ENCODE measurements around the gene LRRC47.
A peak's percentile ranks its signal among the peaks of the same experiment; 100 is the strongest.

LRRC47 gene

GRCh38 chr1:3785456-3786157 lies 10.7 kb downstream of the LRRC47 start:
- Histone ChIP-seq H3K27me3 (ENCODE audit: insufficient read depth, low read length) (no peaks in the 10 kb centered on the region), H2AFZ (ENCODE audit: low read length) (no peak overlapping the region), H3K9ac (ENCODE audit: low read length) (no peak overlapping the region), H3K9me2 (ENCODE audit: low read depth, low read length) (no peaks in the 10 kb centered on the region), H3F3A (ENCODE audit: insufficient read depth, low read length) (no peaks in the 10 kb centered on the region), H3K4me2 (ENCODE audit: low read length) (no peak overlapping the region), H3K9me3 (ENCODE audit: low read length) (no peaks in the 10 kb centered on the region), H4K20me1 (ENCODE audit: insufficient read depth, low read length) (no peaks in the 10 kb centered on the region), H3K4me3 (ENCODE audit: low read depth, low read length, poor library complexity, severe bottlenecking) (no peak overlapping the region), H3K79me2 (ENCODE audit: insufficient read depth, low read length) (no peaks in the 10 kb centered on the region), H3K4me1 (ENCODE audit: insufficient read depth, low read length, severe bottlenecking) (no peaks in the 10 kb centered on the region), H3K36me3 (ENCODE audit: insufficient read depth, low read length) (peaks cover 70% of the 10 kb centered on the region), H3K27ac (ENCODE audit: low read depth, low read length, poor library complexity, severe bottlenecking) (no peak overlapping the region)
- TF ChIP-seq EZH2 (IDR thresholded peaks at IDR 0.05; ENCODE audit: borderline replicate concordance, low read length) (no peak), CTCF (IDR thresholded peaks at IDR 0.05; ENCODE audit: low read length) (peak; percentile 95)

- H3K4me1 ChIP-seq (ENCODE audit: insufficient read depth, low read length, severe bottlenecking): no peaks in the 10 kb centered on the region
- H3K9ac ChIP-seq (ENCODE audit: low read length): no peak overlapping the region
- H3K36me3 ChIP-seq (ENCODE audit: insufficient read depth, low read length): peaks cover 72% of the 10 kb centered on the region
- H3F3A ChIP-seq (ENCODE audit: insufficient read depth, low read length): no peaks in the 10 kb centered on the region
- H2AFZ ChIP-seq (ENCODE audit: low read length): no peak overlapping the region
- no peaks in the 10 kb centered on the region for H3K9me2 ChIP-seq (ENCODE audit: low read depth, low read length)
- H4K20me1 ChIP-seq (ENCODE audit: insufficient read depth, low read length): no peaks in the 10 kb centered on the region
- H3K27me3 ChIP-seq (ENCODE audit: insufficient read depth, low read length): no peaks in the 10 kb centered on the region
- TF ChIP-seq EZH2 (IDR thresholded peaks at IDR 0.05; ENCODE audit: borderline replicate concordance, low read length) (no peak), CTCF (IDR thresholded peaks at IDR 0.05; ENCODE audit: low read length) (no peak)
- no peak overlapping the region for H3K27ac ChIP-seq (ENCODE audit: low read depth, low read length, poor library complexity, severe bottlenecking)
- H3K4me3 ChIP-seq (ENCODE audit: low read depth, low read length, poor library complexity, severe bottlenecking): no peak overlapping the region
- H3K4me2 ChIP-seq (ENCODE audit: low read length): no peak overlapping the region
- H3K9me3 ChIP-seq (ENCODE audit: low read length): no peaks in the 10 kb centered on the region
- no peaks in the 10 kb centered on the region for H3K79me2 ChIP-seq (ENCODE audit: insufficient read depth, low read length)
Observed at GRCh38 chr1:3785045-3785444, 11.3 kb downstream of the LRRC47 start.

- Histone ChIP-seq H3K9ac (ENCODE audit: low read length) (no peak overlapping the region), H3F3A (ENCODE audit: insufficient read depth, low read length) (no peaks in the 10 kb centered on the region), H4K20me1 (ENCODE audit: insufficient read depth, low read length) (no peaks in the 10 kb centered on the region), H3K4me1 (ENCODE audit: insufficient read depth, low read length, severe bottlenecking) (no peaks in the 10 kb centered on the region), H3K27me3 (ENCODE audit: insufficient read depth, low read length) (no peaks in the 10 kb centered on the region), H2AFZ (ENCODE audit: low read length) (no peak overlapping the region), H3K9me2 (ENCODE audit: low read depth, low read length) (no peaks in the 10 kb centered on the region), H3K27ac (ENCODE audit: low read depth, low read length, poor library complexity, severe bottlenecking) (no peak overlapping the region), H3K4me3 (ENCODE audit: low read depth, low read length, poor library complexity, severe bottlenecking) (no peak overlapping the region), H3K79me2 (ENCODE audit: insufficient read depth, low read length) (no peaks in the 10 kb centered on the region), H3K36me3 (ENCODE audit: insufficient read depth, low read length) (peaks cover 84% of the 10 kb centered on the region), H3K9me3 (ENCODE audit: low read length) (no peaks in the 10 kb centered on the region), H3K4me2 (ENCODE audit: low read length) (no peak overlapping the region)
- no peak for TF ChIP-seq CTCF (IDR thresholded peaks at IDR 0.05; ENCODE audit: low read length)
- TF ChIP-seq EZH2 (IDR thresholded peaks at IDR 0.05; ENCODE audit: borderline replicate concordance, low read length): no peak
Observed at GRCh38 chr1:3783651-3784474, 12.4 kb downstream of the LRRC47 start.

Data from OCI-LY1 (cell line).